Sigmoid colon (tissue), 7 donors: ENCODE measurements around the gene CSNK1D. TPM values are rescaled to one million over a fixed set of nuclear protein-coding genes. Genes with fewer than 3 reads are reported as not detected.

Source experiments
- DNase-seq: peaks from one replicate; pipeline ENCODE4 v3.0.0-alpha.2; 2019
- H3K27ac ChIP-seq, 4 donors: fragments of 200-600 bp; sonication (generic); one replicate each; pipeline ENCODE4 v1.5.1; 2016 to 2019; ENCODE audit warnings: mild to moderate bottlenecking in 1 of 4
- H3K27me3 ChIP-seq, 3 donors: fragments of 200-600 bp; sonication (generic); one replicate each; pipeline ENCODE4 v1.5.1; 2019; ENCODE audit warnings: mild to moderate bottlenecking in 1 of 3
- H3K36me3 ChIP-seq, 4 donors: fragments of 200-600 bp; sonication (generic); one replicate each; pipeline ENCODE4 v1.5.1; 2016 to 2019
- H3K4me1 ChIP-seq, 4 donors: fragments of 200-600 bp; sonication (generic); one replicate each; pipeline ENCODE4 v1.5.1; 2017 to 2019
- H3K4me3 ChIP-seq, 4 donors: fragments of 200-600 bp; sonication (generic); one replicate each; pipeline ENCODE4 v1.5.1; 2017 to 2019; ENCODE audit warnings: mild to moderate bottlenecking in 2 of 4, moderate library complexity in 1 of 4
- H3K9me3 ChIP-seq, 4 donors: fragments of 200-600 bp in 3 of 4; sonication (generic) in 3 of 4; one replicate each; pipeline versions ENCODE4 v1.5.1 to v1.6.1; 2013 to 2019
- EP300 ChIP-seq, 4 donors: sonication (generic); formaldehyde crosslinking; IDR thresholded peaks; one replicate each; pipeline ENCODE4 v1.6.1; 2017; ENCODE audit warnings: antibody characterized with exemption in 4 of 4
- POLR2A ChIP-seq, 2 donors: fragments of 450-650 bp; IDR thresholded peaks; one replicate each; pipeline ENCODE4 v1.6.1; 2016; ENCODE audit warnings: antibody characterized with exemption in 2 of 2, mild to moderate bottlenecking in 2 of 2, moderate library complexity in 2 of 2
- POLR2AphosphoS5 ChIP-seq, 4 donors: sonication (generic); formaldehyde crosslinking; IDR thresholded peaks; one replicate each; pipeline ENCODE4 v1.6.1; 2017; ENCODE audit warnings: antibody characterized with exemption in 4 of 4
- WGBS, 2 donors: extraction: QIAGEN DNeasy Blood & Tissue Kit; methylation state at CpG; one replicate each; pipeline ENCODE4 v1.1.7; 2013; 5-methylcytosine and 5-hydroxymethylcytosine counted together
- intact Hi-C: fragments of 100-400 bp; cut with DNase I; formaldehyde crosslinking; loops from one replicate; pipeline ENCODE4 v1.15.1; 2023
- polyA plus RNA-seq, 3 donors: library from polyadenylated mRNA; stranded (reverse); fragments of 200-250 nt; gene quantifications; one replicate each; pipeline ENCODE4 v1.2.3, GENCODE V29; 2013
- total RNA-seq, 4 donors: library from RNA; depleted of rRNA; stranded (reverse); fragments of >200 nt; gene quantifications; one replicate each; pipeline ENCODE4 v1.1.0, GENCODE V29; 2016
- TF ChIP-seq, protein P1 (sequence below), 4 experiments: fragments of 450-650 bp in 3 of 4; fragments of 200-600 bp in 1 of 4; IDR thresholded peaks; one replicate each; pipeline ENCODE4 v1.5.1; 2016 to 2019; ENCODE audit warnings: antibody characterized with exemption in 4 of 4, mild to moderate bottlenecking in 3 of 4, moderate library complexity in 2 of 4
- donor health status: healthy with polysubstance abuse.
- donor health status: Bipolar disorder and iron deficiency.
- donor health status: healthy.

Gene CSNK1D
- total and polyA plus RNA-seq, 7 donors, result 45.1 to 142 (median 55.9) TPM

DNA sequence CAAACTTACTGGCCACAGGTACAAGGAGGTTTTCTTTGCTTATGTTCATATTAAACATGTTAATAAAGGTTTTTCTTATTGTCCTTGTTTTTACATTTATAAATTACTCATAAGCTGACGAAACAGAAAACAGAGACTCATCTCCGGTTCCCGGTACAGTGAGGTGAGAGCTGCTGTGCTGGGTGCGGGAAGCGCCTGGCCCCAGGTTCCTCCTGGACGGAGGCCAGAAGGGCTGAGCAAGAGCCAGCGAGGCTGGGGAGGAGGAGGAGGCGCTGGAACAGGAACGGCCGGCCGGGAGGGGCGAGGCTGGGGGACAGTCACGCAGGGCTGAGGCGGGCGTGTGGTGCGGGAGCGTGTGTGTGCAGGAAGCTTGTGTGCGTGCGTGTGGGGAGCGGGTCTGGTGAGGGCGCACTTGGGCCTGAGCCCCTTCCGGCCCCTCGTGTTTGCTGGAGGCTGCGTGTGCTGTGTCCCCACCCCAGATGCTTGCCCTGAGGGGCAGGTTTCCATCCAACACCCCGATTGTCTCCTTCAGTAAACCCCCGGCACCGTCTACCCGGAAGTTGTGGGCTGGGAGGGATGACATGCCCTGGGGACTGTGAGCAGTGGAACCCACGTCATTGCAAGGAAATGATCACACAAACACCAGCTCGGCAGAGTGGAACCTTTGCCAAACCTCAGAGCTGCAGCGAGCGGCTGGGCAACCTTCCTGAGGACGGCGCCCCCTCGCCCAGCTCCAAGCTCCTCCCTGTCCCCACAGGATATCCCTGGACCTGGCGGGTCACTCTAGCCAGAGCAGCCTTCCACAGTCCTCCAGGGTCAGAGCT, 24.4 kb upstream of the CSNK1D start:
- H3K27ac ChIP-seq, result peak overlapping the region; percentile 79 to 86 (median 84)
- TF ChIP-seq POLR2A (IDR thresholded peaks at IDR 0.05) (peak; percentile 12 to 25), EP300 (IDR thresholded peaks at IDR 0.05) (peak; percentile 39 to 94 (median 83)), POLR2AphosphoS5 (IDR thresholded peaks at IDR 0.05) (peak; percentile 34 to 87 (median 70))
- TF ChIP-seq, protein P1, sequence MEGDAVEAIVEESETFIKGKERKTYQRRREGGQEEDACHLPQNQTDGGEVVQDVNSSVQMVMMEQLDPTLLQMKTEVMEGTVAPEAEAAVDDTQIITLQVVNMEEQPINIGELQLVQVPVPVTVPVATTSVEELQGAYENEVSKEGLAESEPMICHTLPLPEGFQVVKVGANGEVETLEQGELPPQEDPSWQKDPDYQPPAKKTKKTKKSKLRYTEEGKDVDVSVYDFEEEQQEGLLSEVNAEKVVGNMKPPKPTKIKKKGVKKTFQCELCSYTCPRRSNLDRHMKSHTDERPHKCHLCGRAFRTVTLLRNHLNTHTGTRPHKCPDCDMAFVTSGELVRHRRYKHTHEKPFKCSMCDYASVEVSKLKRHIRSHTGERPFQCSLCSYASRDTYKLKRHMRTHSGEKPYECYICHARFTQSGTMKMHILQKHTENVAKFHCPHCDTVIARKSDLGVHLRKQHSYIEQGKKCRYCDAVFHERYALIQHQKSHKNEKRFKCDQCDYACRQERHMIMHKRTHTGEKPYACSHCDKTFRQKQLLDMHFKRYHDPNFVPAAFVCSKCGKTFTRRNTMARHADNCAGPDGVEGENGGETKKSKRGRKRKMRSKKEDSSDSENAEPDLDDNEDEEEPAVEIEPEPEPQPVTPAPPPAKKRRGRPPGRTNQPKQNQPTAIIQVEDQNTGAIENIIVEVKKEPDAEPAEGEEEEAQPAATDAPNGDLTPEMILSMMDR (IDR thresholded peaks at IDR 0.05), result no peak
- no peaks in the 10 kb centered on the region for H3K36me3 ChIP-seq
- 1% methylated on average over 36 of the region's 36 CpGs for WGBS, 2 donors
- no peaks in the 10 kb centered on the region for H3K9me3 ChIP-seq
- H3K4me3 ChIP-seq, result peak overlapping the region; percentile 11 to 52 (median 45)
- H3K4me1 ChIP-seq, result peaks cover 0 to 59% (median 51%) of the 10 kb centered on the region in 4 donors
- peak; percentile 96 for DNase-seq
- intact Hi-C loops, result loop anchor here (2.0 to 5.0 kb wide), 4 partner anchors 23 to 154 kb away; partner anchors contain the start of genes CYBC1 and SECTM1
- H3K27me3 ChIP-seq, result no peaks in the 10 kb centered on the region

DNA sequence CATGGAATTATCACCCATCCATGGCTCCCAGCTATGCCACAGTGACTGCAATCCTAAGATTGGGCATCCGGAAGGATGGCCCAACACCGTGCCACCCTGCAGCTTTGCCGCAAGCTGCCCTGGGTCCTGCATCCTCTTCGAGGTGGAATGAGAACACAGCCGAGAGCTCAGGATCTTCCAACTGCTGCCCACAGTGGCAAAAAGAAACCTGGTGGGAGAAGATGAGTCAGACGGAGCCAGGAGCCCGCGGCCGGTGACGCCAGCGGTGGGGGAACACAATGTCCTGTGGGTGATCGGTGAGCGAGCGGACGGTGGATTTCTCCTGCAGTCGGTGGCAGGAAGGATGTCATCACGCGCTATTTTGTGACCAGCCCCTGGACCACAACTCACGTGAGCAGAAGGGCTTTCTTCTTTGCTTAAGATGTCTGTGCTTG, 23.8 kb upstream of the CSNK1D start:
- H3K27me3 ChIP-seq, result no peaks in the 10 kb centered on the region
- intact Hi-C loops, result loop anchor here (5.0 kb wide), 2 partner anchors 35 to 155 kb away; partner anchors contain the start of genes CYBC1 and SECTM1
- peaks cover 0 to 59% (median 51%) of the 10 kb centered on the region in 4 donors for H3K4me1 ChIP-seq
- H3K36me3 ChIP-seq, result no peaks in the 10 kb centered on the region
- H3K4me3 ChIP-seq, result peak overlapping the region; percentile 11 to 52 (median 45)
- TF ChIP-seq, protein P1 (IDR thresholded peaks at IDR 0.05), result no peak
- peak; percentile 18 to 21 for TF ChIP-seq POLR2A (IDR thresholded peaks at IDR 0.05)
- TF ChIP-seq EP300 (IDR thresholded peaks at IDR 0.05), result peak; percentile 93 to 99 (median 99)
- TF ChIP-seq POLR2AphosphoS5 (IDR thresholded peaks at IDR 0.05), result peak; percentile 88 to 97 (median 92)
- peak; percentile 97 for DNase-seq
- 29 to 37% methylated on average over 19 of the region's 19 CpGs for WGBS, 2 donors
- H3K9me3 ChIP-seq, result no peaks in the 10 kb centered on the region
- peak overlapping the region; percentile 79 to 86 (median 84) for H3K27ac ChIP-seq

DNA sequence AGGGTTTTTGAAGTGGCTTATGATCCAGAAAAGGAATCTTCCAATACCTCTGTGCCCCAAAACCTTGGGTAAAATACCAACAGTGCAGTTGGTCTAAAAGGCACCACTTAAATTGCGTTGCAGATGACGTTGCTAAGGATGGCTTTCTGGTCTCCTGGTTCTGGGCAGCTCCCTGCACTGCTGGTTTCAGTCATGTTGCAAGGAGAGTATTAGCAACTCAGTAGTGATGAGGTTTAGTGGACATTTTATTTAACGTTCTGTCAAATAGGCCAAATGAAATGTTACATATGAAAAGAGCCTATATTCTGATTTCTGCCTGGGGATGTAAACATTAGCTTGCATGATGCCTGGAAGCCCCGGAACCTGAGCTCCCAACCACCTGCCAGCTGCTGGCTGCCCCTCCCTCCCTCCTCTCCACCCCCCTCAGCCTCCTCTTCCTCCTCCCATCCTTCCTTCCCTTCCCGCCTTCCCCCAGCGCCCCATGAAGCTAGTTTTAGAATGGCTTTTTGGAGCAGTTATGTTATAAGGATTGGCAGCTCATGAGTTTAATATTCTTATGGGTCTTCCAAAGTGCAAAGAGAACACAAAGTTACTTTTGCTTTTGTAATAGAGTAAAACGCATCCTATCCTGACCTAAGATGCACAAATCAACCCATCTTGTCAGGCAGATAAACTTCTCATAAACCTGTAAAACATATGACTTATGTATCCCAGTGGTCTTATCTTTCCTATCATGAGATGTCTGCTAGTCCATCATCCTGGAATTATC, 23.2 kb upstream of the CSNK1D start:
- Histone ChIP-seq H3K27me3 (no peaks in the 10 kb centered on the region), H3K4me1 (peaks cover 0 to 64% (median 57%) of the 10 kb centered on the region in 4 donors), H3K9me3 (no peaks in the 10 kb centered on the region), H3K4me3 (peak overlapping the region in 2 of 4 donors; percentile 47 to 52), H3K27ac (peak overlapping the region; percentile 79 to 86 (median 84)), H3K36me3 (no peaks in the 10 kb centered on the region)
- intact Hi-C loops, result loop anchor here (5.0 kb wide), 2 partner anchors 36 to 156 kb away; partner anchors contain the start of genes CYBC1 and SECTM1
- no peak for TF ChIP-seq POLR2AphosphoS5 (IDR thresholded peaks at IDR 0.05)
- no peak for TF ChIP-seq POLR2A (IDR thresholded peaks at IDR 0.05)
- TF ChIP-seq, protein P1 (IDR thresholded peaks at IDR 0.05), result no peak
- TF ChIP-seq EP300 (IDR thresholded peaks at IDR 0.05), result no peak
- 27 to 38% methylated on average over 7 of the region's 7 CpGs for WGBS, 2 donors
- no peak for DNase-seq

DNA sequence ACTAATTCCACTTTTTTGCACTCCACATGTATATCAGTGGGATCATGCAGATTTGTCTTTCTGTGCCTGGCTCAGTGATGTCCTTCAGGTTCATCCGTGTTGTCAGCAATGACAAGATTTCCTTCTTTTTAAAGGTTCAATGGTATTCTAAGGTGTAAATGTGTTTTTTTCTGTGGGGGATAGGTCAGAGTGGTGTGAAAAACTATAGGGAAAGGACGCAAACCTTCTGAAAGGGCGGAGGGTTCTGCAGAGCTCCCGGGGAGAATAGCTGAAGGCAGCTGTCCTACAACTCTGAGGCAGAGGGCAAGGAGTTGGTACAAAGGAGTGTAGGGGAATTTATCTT, 21.9 kb upstream of the CSNK1D start:
- DNase-seq, result no peak
- H3K27me3 ChIP-seq, result no peaks in the 10 kb centered on the region
- H3K9me3 ChIP-seq, result no peaks in the 10 kb centered on the region
- TF ChIP-seq, protein P1 (IDR thresholded peaks at IDR 0.05), result no peak
- TF ChIP-seq EP300 (IDR thresholded peaks at IDR 0.05) (no peak), POLR2AphosphoS5 (IDR thresholded peaks at IDR 0.05) (no peak), POLR2A (IDR thresholded peaks at IDR 0.05) (no peak)
- peak overlapping the region; percentile 89 to 99 (median 94) for H3K27ac ChIP-seq
- no peaks in the 10 kb centered on the region for H3K36me3 ChIP-seq
- peaks cover 0 to 59% (median 52%) of the 10 kb centered on the region in 4 donors for H3K4me1 ChIP-seq
- WGBS, 2 donors, result 12 to 61% methylated on average over 4 of the region's 4 CpGs
- no peak overlapping the region for H3K4me3 ChIP-seq
- intact Hi-C loops, result loop anchor here (5.0 kb wide), 2 partner anchors 37 to 157 kb away; partner anchors contain the start of genes CYBC1 and SECTM1
